ENCODE measurements around the gene COL15A1. TPM values are rescaled to one million over a fixed set of nuclear protein-coding genes. Genes with fewer than 3 reads are reported as not detected.
A peak's percentile ranks its signal among the peaks of the same experiment; 100 is the strongest.

Gene COL15A1
- total RNA-seq, 1 donor from 2014 or later, result 0.05 TPM

- Mint-ChIP-seq H3K27me3 (no peaks in the 10 kb centered on the region), H3K27ac (peak overlapping the region; percentile 82), H3K36me3 (ENCODE audit: low read depth) (peaks cover 19% of the 10 kb centered on the region), H3K4me3 (peak overlapping the region; percentile 90), H3K4me1 (peaks cover 60% of the 10 kb centered on the region), H3K9me3 (no peaks in the 10 kb centered on the region)
- no peak for DNase-seq
- intact Hi-C loops (cut with micrococcal nuclease), result loop anchor here (1.0 to 10.0 kb wide), 4 partner anchors 36 to 719 kb away; partner anchors contain the start of genes ALG2, NR4A3 and SEC61B
Observed at GRCh38 chr9:99106044-99106375, 162.3 kb downstream of the COL15A1 start.

- peaks cover 22% of the 10 kb centered on the region for H3K36me3 Mint-ChIP-seq (ENCODE audit: low read depth)
Observed at GRCh38 chr9:99107421-99107820, 163.7 kb downstream of the COL15A1 start.

DNA sequence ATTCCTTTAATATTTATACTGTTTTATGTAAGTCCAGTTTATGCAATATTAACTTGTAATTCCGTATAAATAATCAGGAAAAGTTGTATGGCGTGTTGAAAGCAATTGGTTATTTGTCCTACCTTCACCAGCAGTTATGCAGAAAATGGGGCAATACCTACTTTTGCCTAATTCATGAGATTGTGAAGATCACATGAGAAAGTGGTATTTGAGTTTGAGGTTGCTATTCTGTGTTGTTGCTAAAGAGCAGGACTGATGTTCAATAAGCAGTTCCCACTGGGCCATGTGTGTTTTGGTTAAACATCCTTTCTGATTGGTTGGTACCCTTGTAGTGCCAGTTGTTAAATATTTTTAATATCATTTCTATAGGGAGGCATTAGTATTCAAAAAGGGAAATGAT is 164.4 kb downstream of the COL15A1 start:
- peaks cover 70% of the 10 kb centered on the region for H3K4me1 Mint-ChIP-seq
- no peaks in the 10 kb centered on the region for H3K27me3 Mint-ChIP-seq
- peak overlapping the region; percentile 90 for H3K4me3 Mint-ChIP-seq
- H3K27ac Mint-ChIP-seq, result no peak overlapping the region
- no peak for DNase-seq
- H3K9me3 Mint-ChIP-seq, result no peaks in the 10 kb centered on the region
- H3K36me3 Mint-ChIP-seq (ENCODE audit: low read depth), result peaks cover 24% of the 10 kb centered on the region
- intact Hi-C loops (cut with micrococcal nuclease), result loop anchor here (5.0 to 10.0 kb wide), 3 partner anchors 34 to 717 kb away; partner anchors contain the start of genes ALG2, NR4A3 and SEC61B

More at GRCh38 chr9:99107421-99107820, 163.7 kb downstream of the COL15A1 start:
- peak overlapping the region; percentile 13 for H3K27ac Mint-ChIP-seq
- intact Hi-C loops (cut with micrococcal nuclease), result loop anchor here (5.0 to 10.0 kb wide), 3 partner anchors 35 to 717 kb away; partner anchors contain the start of genes ALG2, NR4A3 and SEC61B
- H3K9me3 Mint-ChIP-seq, result no peaks in the 10 kb centered on the region
- no peaks in the 10 kb centered on the region for H3K27me3 Mint-ChIP-seq
- DNase-seq, result no peak
- H3K4me3 Mint-ChIP-seq, result peak overlapping the region; percentile 90
- H3K4me1 Mint-ChIP-seq, result peaks cover 66% of the 10 kb centered on the region

GRCh38 chr9:99109522-99109921 is 165.8 kb downstream of the COL15A1 start:
- H3K4me1 Mint-ChIP-seq, result peaks cover 69% of the 10 kb centered on the region
- H3K9me3 Mint-ChIP-seq, result no peaks in the 10 kb centered on the region
- peaks cover 27% of the 10 kb centered on the region for H3K36me3 Mint-ChIP-seq (ENCODE audit: low read depth)
- DNase-seq, result no peak
- intact Hi-C loops (cut with micrococcal nuclease), result loop anchor here (5.0 to 10.0 kb wide), 3 partner anchors 33 to 715 kb away; partner anchors contain the start of genes ALG2, NR4A3 and SEC61B
- H3K27ac Mint-ChIP-seq, result no peak overlapping the region
- H3K27me3 Mint-ChIP-seq, result no peaks in the 10 kb centered on the region
- no peak overlapping the region for H3K4me3 Mint-ChIP-seq

DNA sequence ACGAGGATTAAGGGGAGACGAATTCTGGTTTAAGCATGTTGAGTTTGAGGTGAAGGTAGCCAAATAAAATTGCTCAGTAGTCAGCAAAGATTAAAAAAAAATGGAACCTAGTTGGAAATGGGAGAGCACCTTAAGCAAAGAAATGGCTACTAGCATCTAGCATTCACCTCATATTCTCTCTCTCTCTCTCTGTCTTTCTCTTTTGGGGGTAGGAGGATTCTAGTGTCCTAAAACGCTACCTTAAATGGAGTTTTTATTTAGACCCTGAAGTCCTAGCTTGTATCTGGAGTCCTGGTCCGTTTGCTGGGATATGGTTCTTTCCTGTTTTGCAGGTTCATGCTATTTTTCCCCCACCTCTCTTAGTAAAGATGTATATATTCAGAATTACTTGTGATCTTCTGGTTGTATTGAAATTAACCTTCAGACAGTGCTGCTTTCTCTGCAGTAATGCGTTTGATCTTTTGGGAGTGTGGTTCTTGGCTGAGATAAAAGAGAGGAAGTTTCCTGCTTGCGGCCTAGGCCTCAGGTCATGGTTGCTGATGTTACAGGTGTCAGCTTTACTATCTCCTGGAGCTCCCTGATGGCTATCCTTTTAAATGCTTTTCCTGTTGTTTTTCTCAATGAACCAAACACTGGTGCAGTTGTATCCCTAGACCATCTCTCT is 169.2 kb downstream of the COL15A1 start:
- H3K27me3 Mint-ChIP-seq, result no peaks in the 10 kb centered on the region
- peaks cover 65% of the 10 kb centered on the region for H3K4me1 Mint-ChIP-seq
- H3K36me3 Mint-ChIP-seq (ENCODE audit: low read depth), result peaks cover 28% of the 10 kb centered on the region
- peak; percentile 86 for DNase-seq
- H3K27ac Mint-ChIP-seq, result peak overlapping the region; percentile 80
- intact Hi-C loops (cut with micrococcal nuclease), result loop anchor here (2.0 kb wide), 1 partner anchor 16 kb away; no protein-coding TSS in a partner anchor
- H3K9me3 Mint-ChIP-seq, result no peaks in the 10 kb centered on the region
- H3K4me3 Mint-ChIP-seq, result peak overlapping the region; percentile 59

GRCh38 chr9:99113414-99114048 is 169.8 kb downstream of the COL15A1 start:
- Mint-ChIP-seq H3K27me3 (no peaks in the 10 kb centered on the region), H3K4me3 (peak overlapping the region; percentile 59), H3K36me3 (ENCODE audit: low read depth) (peaks cover 26% of the 10 kb centered on the region), H3K4me1 (peaks cover 60% of the 10 kb centered on the region), H3K27ac (peak overlapping the region; percentile 80), H3K9me3 (no peaks in the 10 kb centered on the region)
- no peak for DNase-seq
- intact Hi-C loops (cut with micrococcal nuclease), result loop anchor here (2.0 kb wide), 1 partner anchor 15 kb away; no protein-coding TSS in a partner anchor

DNA sequence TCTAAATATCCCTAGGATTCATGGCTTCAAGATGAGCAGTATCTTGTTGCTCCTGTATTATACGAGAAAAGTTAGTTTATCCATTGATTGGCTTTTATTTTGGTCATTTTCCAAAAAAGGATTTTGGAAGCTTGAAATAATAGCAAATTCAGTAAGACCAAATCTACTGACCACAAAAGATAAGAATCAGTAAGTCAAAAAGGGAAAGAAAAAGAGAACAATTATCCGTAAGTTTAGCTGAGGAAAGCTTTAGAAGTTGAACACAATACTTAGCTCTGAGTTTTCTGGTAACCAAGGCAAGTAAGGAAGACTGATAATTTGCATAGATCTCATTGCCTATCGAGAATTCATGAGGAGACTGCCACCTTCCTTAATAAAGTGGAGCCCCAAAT is 170.3 kb downstream of the COL15A1 start:
- no peak overlapping the region for H3K27ac Mint-ChIP-seq
- no peaks in the 10 kb centered on the region for H3K9me3 Mint-ChIP-seq
- H3K27me3 Mint-ChIP-seq, result no peaks in the 10 kb centered on the region
- peaks cover 60% of the 10 kb centered on the region for H3K4me1 Mint-ChIP-seq
- peaks cover 25% of the 10 kb centered on the region for H3K36me3 Mint-ChIP-seq (ENCODE audit: low read depth)
- no peak for DNase-seq
- peak overlapping the region; percentile 5 for H3K4me3 Mint-ChIP-seq
- intact Hi-C loops (cut with micrococcal nuclease), result no loop called here

- peak; percentile 45 for DNase-seq
- intact Hi-C loops (cut with micrococcal nuclease), result no loop called here
- no peaks in the 10 kb centered on the region for H3K27me3 Mint-ChIP-seq
- H3K9me3 Mint-ChIP-seq, result no peaks in the 10 kb centered on the region
- H3K4me3 Mint-ChIP-seq, result no peak overlapping the region
- peaks cover 19% of the 10 kb centered on the region for H3K36me3 Mint-ChIP-seq (ENCODE audit: low read depth)
- H3K4me1 Mint-ChIP-seq, result peaks cover 62% of the 10 kb centered on the region
- no peak overlapping the region for H3K27ac Mint-ChIP-seq
Observed at GRCh38 chr9:99114846-99115500, 171.3 kb downstream of the COL15A1 start.

GRCh38 chr9:99116003-99116411 is 172.3 kb downstream of the COL15A1 start:
- peaks cover 66% of the 10 kb centered on the region for H3K4me1 Mint-ChIP-seq
- no peak overlapping the region for H3K27ac Mint-ChIP-seq
- peaks cover 17% of the 10 kb centered on the region for H3K36me3 Mint-ChIP-seq (ENCODE audit: low read depth)
- intact Hi-C loops (cut with micrococcal nuclease), result no loop called here
- H3K4me3 Mint-ChIP-seq, result no peak overlapping the region
- no peaks in the 10 kb centered on the region for H3K27me3 Mint-ChIP-seq
- no peak for DNase-seq
- no peaks in the 10 kb centered on the region for H3K9me3 Mint-ChIP-seq

GRCh38 chr9:99118782-99119466 is 175.2 kb downstream of the COL15A1 start:
- peaks cover 21% of the 10 kb centered on the region for H3K36me3 Mint-ChIP-seq (ENCODE audit: low read depth)
- H3K9me3 Mint-ChIP-seq, result no peaks in the 10 kb centered on the region
- H3K27me3 Mint-ChIP-seq, result no peaks in the 10 kb centered on the region
- intact Hi-C loops (cut with micrococcal nuclease), result loop anchor here (1.0 to 2.0 kb wide), 4 partner anchors 8 to 62 kb away; partner anchors contain the start of gene TGFBR1
- peak overlapping the region; percentile 81 for H3K4me3 Mint-ChIP-seq
- peak overlapping the region; percentile 90 for H3K27ac Mint-ChIP-seq
- peak; percentile 87 for DNase-seq
- H3K4me1 Mint-ChIP-seq, result peaks cover 57% of the 10 kb centered on the region

GRCh38 chr9:99119976-99120655 is 176.4 kb downstream of the COL15A1 start:
- Mint-ChIP-seq H3K4me1 (peaks cover 52% of the 10 kb centered on the region), H3K4me3 (peak overlapping the region; percentile 81), H3K36me3 (ENCODE audit: low read depth) (peaks cover 21% of the 10 kb centered on the region), H3K9me3 (peaks cover 3% of the 10 kb centered on the region), H3K27me3 (no peaks in the 10 kb centered on the region), H3K27ac (no peak overlapping the region)
- intact Hi-C loops (cut with micrococcal nuclease), result loop anchor here (1.0 to 2.0 kb wide), 4 partner anchors 7 to 63 kb away; partner anchors contain the start of gene TGFBR1
- DNase-seq, result no peak

All from activated CD4-positive, alpha-beta T cell treated with anti-CD3 and anti-CD28 coated beads, Interleukin-2, amount 10 ng/mL, durations not matched to agents 24 days and 14 days (primary cell).